Measurements from ENCODE around the gene TREML4. TPM values are rescaled to one million over a fixed set of nuclear protein-coding genes. Genes with fewer than 3 reads are reported as not detected.

TREML4 gene
- total and polyA plus RNA-seq, 2 of the 8 experiments (the other 6 are each of a cell fraction or from before 2014, with no cell fraction given), result not detected

- TF ChIP-seq ATF3 (IDR thresholded peaks at IDR 0.05; ENCODE audit: insufficient read depth, low read depth, low read length), result no peak
- TF ChIP-seq MAFK (IDR thresholded peaks at IDR 0.05; ENCODE audit: low read depth, low read length), result no peak
- no peak for TF ChIP-seq RFX5 (IDR thresholded peaks at IDR 0.05; ENCODE audit: borderline replicate concordance, low read depth, low read length)
These were observed 42.1 kb upstream of the TREML4 start (continued) for GRCh38 chr6:41186031-41186562.
